ENCODE data around the gene ARHGAP12.

The ARHGAP12 gene

DNA sequence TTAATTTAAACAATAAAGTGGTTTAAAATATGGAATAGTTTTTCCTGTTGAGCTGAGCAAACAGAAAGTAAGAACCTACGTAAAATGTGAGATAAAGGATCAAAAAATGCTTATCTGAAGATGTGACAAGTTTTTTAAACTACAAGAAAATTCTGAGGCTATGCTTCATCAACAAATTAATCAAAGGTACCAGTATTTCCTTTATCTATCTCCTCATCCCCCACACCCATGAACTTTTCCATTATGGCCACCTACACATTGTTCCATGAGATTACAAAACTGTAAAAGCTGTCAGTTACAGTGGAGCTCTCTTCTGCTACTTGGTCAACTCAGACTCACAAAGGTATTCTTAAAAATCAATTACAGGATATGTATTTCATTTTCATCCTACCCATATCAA, 77.4 kb downstream of the ARHGAP12 start (continued):
- TF ChIP-seq ZNF112 (tag by site-specific recombination; IDR thresholded peaks at IDR 0.05) (no peak), GFI1B (tag by site-specific recombination; IDR thresholded peaks at IDR 0.05) (no peak), AEBP2 (tag by site-specific recombination; IDR thresholded peaks at IDR 0.05; ENCODE audit: borderline replicate concordance) (no peak), PRDM2 (tag by site-specific recombination; IDR thresholded peaks at IDR 0.05; ENCODE audit: borderline replicate concordance) (no peak)

GRCh38 chr10:31847515-31847914, 81.1 kb downstream of the ARHGAP12 start:
- H3K4me3 ChIP-seq (ENCODE audit: low read depth, low read length), result no peak overlapping the region
- ChIA-PET CTCF (no interaction called here), POLR2A (no interaction called here)
- no peaks in the 10 kb centered on the region for H3K9me3 ChIP-seq (ENCODE audit: control insufficient read depth, insufficient read depth, low read depth, low read length)
- TF ChIP-seq ZNF561 (tag by site-specific recombination; IDR thresholded peaks at IDR 0.05; ENCODE audit: borderline replicate concordance), result no peak
- no peak for TF ChIP-seq SP2 (tag by site-specific recombination; IDR thresholded peaks at IDR 0.05)
- no peak for TF ChIP-seq ZNF311 (tag by site-specific recombination; IDR thresholded peaks at IDR 0.05; ENCODE audit: borderline replicate concordance)
- TF ChIP-seq ZNF571 (tag by site-specific recombination; IDR thresholded peaks at IDR 0.05), result no peak
- TF ChIP-seq ZNF670 (tag by site-specific recombination; IDR thresholded peaks at IDR 0.05; ENCODE audit: low read depth), result no peak
- TF ChIP-seq ZNF777 (tag by site-specific recombination; IDR thresholded peaks at IDR 0.05; ENCODE audit: borderline replicate concordance), result no peak
- TF ChIP-seq, protein P1, sequence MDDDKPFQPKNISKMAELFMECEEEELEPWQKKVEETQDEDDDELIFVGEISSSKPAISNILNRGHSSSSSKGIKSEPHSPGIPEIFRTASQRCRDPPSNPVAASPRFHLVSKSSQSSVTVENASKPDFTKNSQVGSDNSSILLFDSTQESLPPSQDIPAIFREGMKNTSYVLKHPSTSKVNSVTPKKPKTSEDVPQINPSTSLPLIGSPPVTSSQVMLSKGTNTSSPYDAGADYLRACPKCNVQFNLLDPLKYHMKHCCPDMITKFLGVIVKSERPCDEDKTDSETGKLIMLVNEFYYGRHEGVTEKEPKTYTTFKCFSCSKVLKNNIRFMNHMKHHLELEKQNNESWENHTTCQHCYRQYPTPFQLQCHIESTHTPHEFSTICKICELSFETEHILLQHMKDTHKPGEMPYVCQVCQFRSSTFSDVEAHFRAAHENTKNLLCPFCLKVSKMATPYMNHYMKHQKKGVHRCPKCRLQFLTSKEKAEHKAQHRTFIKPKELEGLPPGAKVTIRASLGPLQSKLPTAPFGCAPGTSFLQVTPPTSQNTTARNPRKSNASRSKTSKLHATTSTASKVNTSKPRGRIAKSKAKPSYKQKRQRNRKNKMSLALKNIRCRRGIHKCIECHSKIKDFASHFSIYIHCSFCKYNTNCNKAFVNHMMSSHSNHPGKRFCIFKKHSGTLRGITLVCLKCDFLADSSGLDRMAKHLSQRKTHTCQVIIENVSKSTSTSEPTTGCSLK (tag by site-specific recombination; IDR thresholded peaks at IDR 0.05), result no peak
- TF ChIP-seq SCRT1 (tag by site-specific recombination; IDR thresholded peaks at IDR 0.05; ENCODE audit: borderline replicate concordance), result no peak
- TF ChIP-seq ZSCAN30 (tag by site-specific recombination; IDR thresholded peaks at IDR 0.05), result no peak
- no peak for TF ChIP-seq ZNF18 (tag by site-specific recombination; IDR thresholded peaks at IDR 0.05)
- TF ChIP-seq ZNF404 (tag by site-specific recombination; IDR thresholded peaks at IDR 0.05), result no peak
- no peaks in the 10 kb centered on the region; the same call in 1 of the 2 replicates for H3K4me1 ChIP-seq (ENCODE audit: control insufficient read depth, insufficient read depth, low read length)
- H3K27ac ChIP-seq (ENCODE audit: extremely low read depth, low read depth, low read length), result no peak overlapping the region
- no peaks in the 10 kb centered on the region; a peak in 1 of 3 replicates for H3K36me3 ChIP-seq (ENCODE audit: control insufficient read depth in 2 of 2, insufficient read depth in 1 of 2, low read length in 2 of 2)
